Small intestine (tissue), 7 donors: Measurements from ENCODE around the gene COL23A1. TPM values are rescaled to one million over a fixed set of nuclear protein-coding genes. Genes with fewer than 3 reads are reported as not detected.

Experiments
- DNase-seq, 2 donors: peaks; one replicate each; pipeline versions ENCODE4 v3.0.0 to v3.0.0-alpha.2; 2013
- FAIRE-seq: peaks from 2 replicates; lab custom pipeline; 2012; peaks lifted over from hg19 to GRCh38; lab: Jason Lieb, UNC
- H3K27ac ChIP-seq, 3 donors: one replicate each; pipeline ENCODE4 v1.5.1; 2013; ENCODE audit warnings: low read length in 2 of 3, mild to moderate bottlenecking in 2 of 3, control low read depth in 1 of 3, inconsistent platforms in 1 of 3, low read depth in 1 of 3, moderate library complexity in 1 of 3
- H3K27me3 ChIP-seq, 3 donors: one replicate each; pipeline ENCODE4 v1.6.1; 2013; ENCODE audit warnings: low read length in 3 of 3, inconsistent platforms in 1 of 3; ENCODE audit not compliant: control insufficient read depth in 3 of 3, insufficient read depth in 3 of 3
- H3K36me3 ChIP-seq, 3 donors: one replicate each; pipeline ENCODE4 v1.6.1; 2013; ENCODE audit warnings: low read length in 3 of 3, inconsistent platforms in 1 of 3, low read depth in 1 of 3, mild to moderate bottlenecking in 1 of 3, moderate library complexity in 1 of 3; ENCODE audit not compliant: control insufficient read depth in 3 of 3, insufficient read depth in 2 of 3
- H3K4me1 ChIP-seq, 3 donors: one replicate each; pipeline ENCODE4 v1.6.1; 2013; ENCODE audit warnings: low read length in 2 of 3, inconsistent platforms in 1 of 3, low read depth in 1 of 3, mild to moderate bottlenecking in 1 of 3, moderate library complexity in 1 of 3; ENCODE audit not compliant: control insufficient read depth in 3 of 3, insufficient read depth in 2 of 3
- H3K4me3 ChIP-seq, 3 donors: one replicate each; pipeline ENCODE4 v1.5.1; 2013; ENCODE audit warnings: low read length in 3 of 3, control low read depth in 1 of 3, inconsistent platforms in 1 of 3, low read depth in 1 of 3, mild to moderate bottlenecking in 1 of 3, moderate library complexity in 1 of 3
- H3K9me3 ChIP-seq, 2 donors: one replicate each; pipeline ENCODE4 v1.6.1; 2013; ENCODE audit warnings: low read depth in 1 of 2, low read length in 1 of 2; ENCODE audit not compliant: control insufficient read depth in 2 of 2, insufficient read depth in 1 of 2
- WGBS, 3 donors: extraction: QIAGEN DNeasy Blood & Tissue Kit; methylation state at CpG; one replicate each; pipeline ENCODE4 v1.1.7; 2013; 5-methylcytosine and 5-hydroxymethylcytosine counted together
- polyA plus RNA-seq, 4 donors: library from polyadenylated mRNA; stranded (reverse) in 3 of 4; unstranded in 1 of 4; fragments of 200-250 nt in 3 of 4; fragments of 120-200 nt in 1 of 4; gene quantifications; one replicate each; pipeline versions ENCODE4 v1.2.1 to v1.2.3, GENCODE V29; 2013
- donor health status: healthy with polysubstance abuse.
- donor health status: control.
- donor health status: control.
- donor health status: Bipolar disorder and iron deficiency.
- donor health status: healthy.

The COL23A1 gene
- polyA plus RNA-seq, 4 donors, result 1.4 to 3.2 (median 1.6) TPM; not detected in 1

GRCh38 chr5:178218827-178219226, 371.4 kb downstream of the COL23A1 start:
- peaks cover 4 to 51% (median 25%) of the 10 kb centered on the region in 3 donors for H3K4me1 ChIP-seq
- H3K4me3 ChIP-seq, result no peak overlapping the region
- no peaks in the 10 kb centered on the region for H3K9me3 ChIP-seq
- peaks cover 12 to 75% (median 25%) of the 10 kb centered on the region in 3 donors for H3K36me3 ChIP-seq
- no peak for FAIRE-seq
- H3K27ac ChIP-seq, result no peak overlapping the region
- no peak for DNase-seq
- 80 to 85% (median 84%) methylated on average over 3 of the region's 3 CpGs for WGBS, 3 donors
- no peaks in the 10 kb centered on the region for H3K27me3 ChIP-seq

GRCh38 chr5:178218237-178218776, 371.9 kb downstream of the COL23A1 start:
- Histone ChIP-seq H3K4me3 (no peak overlapping the region), H3K9me3 (no peaks in the 10 kb centered on the region), H3K27me3 (no peaks in the 10 kb centered on the region), H3K4me1 (peaks cover 5 to 51% (median 26%) of the 10 kb centered on the region in 3 donors), H3K27ac (no peak overlapping the region), H3K36me3 (peaks cover 12 to 75% (median 25%) of the 10 kb centered on the region in 3 donors)
- DNase-seq, result no peak
- WGBS, 3 donors, result 80 to 89% (median 84%) methylated on average over 5 of the region's 5 CpGs
- FAIRE-seq, result no peak

DNA sequence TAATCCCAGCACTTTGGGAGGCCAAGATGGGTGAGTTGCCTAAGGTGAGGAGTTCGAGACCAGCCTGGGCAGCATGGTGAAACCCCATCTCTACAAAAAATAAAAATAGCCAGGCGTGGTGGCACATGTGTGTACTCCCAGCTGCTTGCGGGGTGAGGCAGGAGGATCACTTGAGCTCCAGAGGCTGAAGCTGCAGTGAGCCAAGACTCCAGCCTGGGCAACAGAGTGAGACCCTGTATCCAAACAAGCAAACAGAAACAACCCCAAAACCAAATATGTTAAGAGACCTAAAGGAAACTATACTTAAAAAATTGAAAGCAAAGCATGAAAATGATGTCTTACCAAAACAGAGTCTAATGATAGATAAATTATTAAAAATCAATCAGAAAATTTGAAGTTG, 373.4 kb downstream of the COL23A1 start:
- peaks cover 5 to 47% (median 29%) of the 10 kb centered on the region in 3 donors for H3K4me1 ChIP-seq
- H3K4me3 ChIP-seq, result no peak overlapping the region
- H3K27ac ChIP-seq, result peak overlapping the region in 2 of 3 donors; percentile 84 to 86
- FAIRE-seq, result no peak
- H3K36me3 ChIP-seq, result peaks cover 15 to 75% (median 22%) of the 10 kb centered on the region in 3 donors
- no peaks in the 10 kb centered on the region for H3K27me3 ChIP-seq
- H3K9me3 ChIP-seq, result no peaks in the 10 kb centered on the region
- WGBS, 3 donors, result 73 to 79% (median 77%) methylated on average over 3 of the region's 3 CpGs
- DNase-seq, result no peak

DNA sequence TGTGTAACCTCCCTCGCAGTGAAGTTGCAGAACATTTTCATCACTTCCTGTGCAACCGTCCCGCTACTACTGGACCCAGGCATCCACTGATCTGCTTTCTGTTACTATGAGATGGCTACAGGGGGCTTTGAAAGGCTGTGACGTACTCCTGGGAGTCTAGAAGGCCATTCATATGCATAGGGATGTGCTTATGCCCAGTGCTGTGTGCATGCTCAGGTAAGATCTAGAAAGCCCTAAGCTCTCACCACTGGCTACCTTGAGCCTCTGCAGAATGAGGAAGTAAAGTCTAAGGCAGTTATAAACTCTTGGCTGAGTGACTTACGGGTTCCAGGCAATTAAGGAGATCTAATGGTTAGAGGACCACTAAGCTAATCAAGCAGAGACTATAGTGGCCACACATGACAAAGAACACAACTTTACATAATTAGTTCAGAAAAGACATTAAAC, 374.1 kb downstream of the COL23A1 start:
- Histone ChIP-seq H3K36me3 (peaks cover 19 to 75% (median 21%) of the 10 kb centered on the region in 3 donors), H3K27ac (peak overlapping the region in 2 of 3 donors; percentile 84 to 86), H3K4me1 (peaks cover 5 to 43% (median 31%) of the 10 kb centered on the region in 3 donors)

GRCh38 chr5:178215280-178216002, 374.8 kb downstream of the COL23A1 start:
- H3K4me3 ChIP-seq, result no peak overlapping the region
- no peaks in the 10 kb centered on the region for H3K9me3 ChIP-seq
- H3K36me3 ChIP-seq, result peaks cover 19 to 81% (median 26%) of the 10 kb centered on the region in 3 donors
- DNase-seq (peak in 1 of 2 donors; percentile 61), FAIRE-seq (no peak)
- no peaks in the 10 kb centered on the region for H3K27me3 ChIP-seq
- peaks cover 5 to 46% (median 31%) of the 10 kb centered on the region in 3 donors for H3K4me1 ChIP-seq
- H3K27ac ChIP-seq, result peak overlapping the region; percentile 84 to 89 (median 86)
- 45 to 67% (median 51%) methylated on average over 13 of the region's 13 CpGs for WGBS, 3 donors

More for the DNA sequence above, 374.1 kb downstream of the COL23A1 start:
- FAIRE-seq, result no peak
- peak in 1 of 2 donors; percentile 66 for DNase-seq
- Histone ChIP-seq H3K4me3 (no peak overlapping the region), H3K9me3 (no peaks in the 10 kb centered on the region), H3K27me3 (no peaks in the 10 kb centered on the region)
- 31 to 64% (median 41%) methylated on average over 5 of the region's 5 CpGs for WGBS, 3 donors

DNA sequence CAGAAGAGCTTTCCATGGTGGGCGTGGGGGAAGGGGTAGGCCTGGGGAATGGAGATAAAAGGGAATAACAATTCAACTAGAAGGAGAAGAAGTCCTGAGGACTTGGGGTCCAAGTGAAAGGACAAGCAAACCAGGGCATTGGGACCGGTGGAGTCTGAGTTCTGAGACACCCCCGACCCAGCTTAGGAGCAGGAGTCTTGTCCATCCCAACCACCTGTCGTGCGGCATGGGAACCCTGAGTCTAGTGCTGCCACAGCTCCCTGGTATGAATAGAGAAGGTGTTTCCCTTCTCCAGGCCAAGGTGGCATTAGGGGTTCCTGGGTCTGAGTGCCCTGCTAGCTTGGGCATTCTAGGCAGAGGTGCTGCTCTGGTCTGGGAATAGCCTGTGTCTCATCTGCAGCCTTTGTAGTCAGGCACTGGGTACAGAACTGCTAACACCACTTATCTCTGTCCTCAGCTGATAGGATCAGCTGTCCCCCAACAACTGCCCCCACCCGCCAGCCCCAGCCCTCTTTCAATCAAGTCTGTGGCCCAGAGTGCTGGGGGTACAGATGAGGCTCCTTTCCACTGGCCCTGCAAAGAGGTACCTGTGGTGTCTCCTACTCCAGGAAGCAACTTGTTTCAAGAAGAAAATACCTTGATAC, 375.9 kb downstream of the COL23A1 start:
- FAIRE-seq (no peak), DNase-seq (no peak)
- Histone ChIP-seq H3K27ac (peak overlapping the region; percentile 84 to 89 (median 86)), H3K4me3 (no peak overlapping the region), H3K36me3 (peaks cover 29 to 83% (median 36%) of the 10 kb centered on the region in 3 donors), H3K4me1 (peaks cover 5 to 55% (median 31%) of the 10 kb centered on the region in 3 donors), H3K27me3 (no peaks in the 10 kb centered on the region), H3K9me3 (no peaks in the 10 kb centered on the region)
- WGBS, 3 donors, result 69 to 83% (median 75%) methylated on average over 6 of the region's 6 CpGs

GRCh38 chr5:178213748-178214151, 376.4 kb downstream of the COL23A1 start:
- Histone ChIP-seq H3K27me3 (no peaks in the 10 kb centered on the region), H3K9me3 (no peaks in the 10 kb centered on the region), H3K4me3 (no peak overlapping the region), H3K27ac (peak overlapping the region; percentile 84 to 89 (median 86)), H3K36me3 (peaks cover 30 to 88% (median 41%) of the 10 kb centered on the region in 3 donors), H3K4me1 (peaks cover 5 to 61% (median 31%) of the 10 kb centered on the region in 3 donors)
- FAIRE-seq, result no peak
- peak; percentile 81 to 94 for DNase-seq
- WGBS, 3 donors, result 20 to 50% (median 34%) methylated on average over 8 of the region's 8 CpGs

DNA sequence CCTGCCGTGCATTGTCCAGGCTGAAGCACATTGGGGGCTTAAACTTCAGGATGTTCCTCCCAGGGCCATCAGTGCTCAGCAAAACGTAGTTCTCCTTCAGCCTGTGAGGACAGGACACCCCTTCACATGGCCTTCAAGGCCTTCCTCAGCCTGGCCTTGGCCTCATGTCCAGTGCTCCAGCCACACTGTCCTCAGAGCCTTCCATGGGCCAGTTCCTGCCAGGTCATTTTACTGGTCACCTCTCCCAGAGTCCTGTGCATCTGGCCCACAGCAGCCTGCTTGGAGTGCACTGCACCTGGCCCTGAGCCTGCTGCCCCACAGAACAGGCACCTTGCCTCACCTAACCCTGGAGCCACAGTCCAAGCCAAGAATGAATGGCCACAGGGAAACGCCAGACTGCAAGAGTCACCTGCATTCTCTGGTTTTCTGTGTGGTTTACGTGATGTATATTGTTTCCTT, 377.2 kb downstream of the COL23A1 start:
- Histone ChIP-seq H3K27ac (peak overlapping the region; percentile 84 to 89 (median 86)), H3K4me3 (no peak overlapping the region), H3K36me3 (peaks cover 28 to 89% (median 44%) of the 10 kb centered on the region in 3 donors), H3K4me1 (peaks cover 5 to 68% (median 31%) of the 10 kb centered on the region in 3 donors), H3K27me3 (no peaks in the 10 kb centered on the region), H3K9me3 (no peaks in the 10 kb centered on the region)
- no peak for FAIRE-seq
- peak in 1 of 2 donors; percentile 28 for DNase-seq
- WGBS, 3 donors, result 35 to 52% (median 45%) methylated on average over 4 of the region's 4 CpGs
